ENCODE measurements around the gene EMP3.
"Not testable (repeated sequence)": the region's sequence is repeated elsewhere in the genome, so short reads cannot be mapped to it uniquely, and the experiment has no call there.

- not testable (repeated sequence) for TF ChIP-seq RCOR1 (IDR thresholded peaks at IDR 0.05; ENCODE audit: insufficient replicate concordance, low read length); CTCF (conservative IDR thresholded peaks at IDR 0.05; ENCODE audit: low read depth, low read length)
These were observed 46.4 kb downstream of the EMP3 start for GRCh38 chr19:48371771-48372170.

All from IMR-90 (cell line).